IPS-18c (cell line): ENCODE measurements around the gene ADAMTSL2.

ENCODE experiments used
- H3K4me3 ChIP-seq: 2 replicates; pipeline ENCODE4 v1.7.0; 2013; ENCODE audit warnings: low read depth, mild to moderate bottlenecking, low read length, moderate library complexity; ENCODE audit not compliant: insufficient read depth
- H3K9me3 ChIP-seq: one replicate; pipeline ENCODE4 v1.6.1; 2013; ENCODE audit warnings: mild to moderate bottlenecking, low read length, moderate library complexity; ENCODE audit not compliant: control insufficient read depth, insufficient read depth

ADAMTSL2 gene

DNA sequence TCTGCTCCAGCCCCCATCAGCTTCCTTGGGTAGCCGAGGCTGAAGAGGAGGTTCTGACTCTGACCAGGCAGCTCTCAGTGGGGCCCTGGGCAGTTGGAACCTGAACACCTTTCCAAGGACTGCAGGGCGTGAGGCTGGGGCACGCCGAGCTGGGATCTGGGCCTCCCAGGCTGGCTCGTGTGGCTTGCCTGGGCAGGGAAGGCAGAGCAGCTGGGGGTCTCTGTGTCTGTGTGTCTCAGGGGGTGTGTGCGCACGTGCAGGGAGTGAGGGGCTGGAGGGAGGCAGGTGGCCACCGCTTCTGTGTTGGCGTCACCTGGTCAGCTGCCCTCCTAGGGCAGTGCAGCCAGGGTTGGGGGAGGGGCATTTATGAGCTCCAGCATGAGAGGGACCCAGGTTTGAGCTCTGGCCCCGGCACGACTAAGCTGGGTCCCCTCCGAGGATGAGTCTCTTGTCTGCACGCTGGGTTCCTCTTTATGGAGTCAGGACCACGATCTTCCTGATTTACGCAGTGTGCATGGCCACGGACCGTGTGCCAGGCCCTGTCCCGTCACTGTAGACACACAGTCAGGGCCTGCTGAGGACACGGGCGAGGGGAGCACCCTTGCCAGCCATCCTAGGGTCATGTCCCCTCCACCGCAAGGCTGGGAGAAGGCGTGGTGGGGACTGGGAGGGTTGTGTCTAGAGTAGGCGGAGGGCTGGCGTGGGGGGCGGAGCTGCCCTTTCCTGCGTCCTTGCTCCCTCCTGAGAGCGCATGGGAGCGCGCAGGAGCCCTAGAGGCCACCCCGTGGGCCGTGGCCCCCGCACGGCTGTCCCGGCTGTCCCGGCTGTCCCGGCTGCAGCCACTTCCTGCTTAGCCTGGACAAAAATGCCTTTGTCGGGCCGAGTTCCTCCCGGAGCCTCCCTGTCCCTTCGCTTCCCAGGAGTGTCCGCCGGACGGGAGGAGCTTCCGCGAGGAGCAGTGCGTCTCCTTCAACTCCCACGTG lies 4.6 kb downstream of the ADAMTSL2 start:
- H3K4me3 ChIP-seq: no peak overlapping the region
- peaks cover 2% of the 10 kb centered on the region for H3K9me3 ChIP-seq

DNA sequence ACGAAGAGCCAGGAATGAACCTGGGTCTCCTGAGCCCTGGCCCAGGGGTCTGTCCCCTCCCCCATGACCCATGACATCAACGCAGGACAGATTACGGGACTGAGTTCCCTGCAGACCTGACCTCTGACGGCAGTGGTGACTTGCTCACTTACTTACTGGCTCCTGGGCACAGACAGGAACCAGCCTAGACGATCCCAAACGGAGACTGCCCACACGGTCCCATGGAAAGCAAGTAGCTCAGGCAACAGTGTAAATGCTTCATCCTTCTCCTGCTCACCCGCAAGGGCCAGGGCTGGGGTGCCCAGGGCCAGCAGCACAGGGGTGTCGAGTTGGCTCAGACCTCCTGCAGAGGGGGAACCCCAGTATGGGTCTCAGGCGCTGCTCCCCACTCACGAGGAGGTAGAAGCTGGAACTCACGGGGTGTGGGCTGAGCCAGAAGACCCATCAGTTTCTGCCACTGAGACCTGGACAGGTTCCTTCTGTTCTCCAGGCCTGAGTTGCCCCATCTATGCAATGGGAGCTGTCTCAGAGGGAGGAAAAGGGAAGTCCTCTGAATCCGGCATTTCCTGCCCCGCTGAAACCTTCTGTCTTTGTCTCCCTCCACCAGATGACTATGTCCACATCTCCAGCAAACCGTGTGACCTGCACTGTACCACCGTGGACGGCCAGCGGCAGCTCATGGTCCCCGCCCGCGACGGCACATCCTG lies 5.6 kb downstream of the ADAMTSL2 start:
- peaks cover 2% of the 10 kb centered on the region for H3K9me3 ChIP-seq
- H3K4me3 ChIP-seq: no peak overlapping the region

DNA sequence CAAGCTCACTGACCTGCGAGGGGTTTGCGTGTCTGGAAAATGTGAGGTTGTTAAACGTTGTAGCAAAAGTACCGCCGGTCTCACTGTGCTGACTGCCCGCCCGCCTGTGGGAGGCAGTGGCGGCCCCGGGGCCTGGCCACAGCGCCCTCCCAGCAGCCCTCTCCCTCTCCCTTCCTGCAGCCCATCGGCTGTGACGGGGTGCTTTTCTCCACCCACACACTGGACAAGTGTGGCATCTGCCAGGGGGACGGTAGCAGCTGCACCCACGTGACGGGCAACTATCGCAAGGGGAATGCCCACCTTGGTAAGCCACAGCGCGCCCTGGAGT lies 6.2 kb downstream of the ADAMTSL2 start:
- H3K4me3 ChIP-seq: no peak overlapping the region
- peaks cover 2% of the 10 kb centered on the region for H3K9me3 ChIP-seq

DNA sequence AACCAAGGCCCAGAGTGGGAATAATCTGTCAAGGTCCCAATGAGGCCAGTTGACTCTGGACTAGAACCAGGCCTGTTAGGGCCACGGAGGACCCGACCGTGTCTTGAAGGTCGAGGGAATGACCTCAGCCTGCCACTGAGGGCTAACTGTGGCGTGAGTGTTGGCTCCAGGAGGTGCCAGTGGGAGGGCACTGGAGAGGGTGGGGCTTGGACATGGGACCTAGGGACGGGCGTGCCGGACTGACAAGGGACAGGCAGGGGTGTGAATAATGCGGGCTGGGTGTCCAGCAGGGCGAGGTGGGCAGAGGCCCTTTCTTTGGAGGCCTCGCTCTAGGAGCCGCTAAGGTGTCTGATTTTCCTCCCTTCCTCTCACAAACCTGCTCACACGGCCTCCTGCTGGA lies 7.5 kb downstream of the ADAMTSL2 start:
- Histone ChIP-seq H3K9me3 (peaks cover 2% of the 10 kb centered on the region), H3K4me3 (no peak overlapping the region)

DNA sequence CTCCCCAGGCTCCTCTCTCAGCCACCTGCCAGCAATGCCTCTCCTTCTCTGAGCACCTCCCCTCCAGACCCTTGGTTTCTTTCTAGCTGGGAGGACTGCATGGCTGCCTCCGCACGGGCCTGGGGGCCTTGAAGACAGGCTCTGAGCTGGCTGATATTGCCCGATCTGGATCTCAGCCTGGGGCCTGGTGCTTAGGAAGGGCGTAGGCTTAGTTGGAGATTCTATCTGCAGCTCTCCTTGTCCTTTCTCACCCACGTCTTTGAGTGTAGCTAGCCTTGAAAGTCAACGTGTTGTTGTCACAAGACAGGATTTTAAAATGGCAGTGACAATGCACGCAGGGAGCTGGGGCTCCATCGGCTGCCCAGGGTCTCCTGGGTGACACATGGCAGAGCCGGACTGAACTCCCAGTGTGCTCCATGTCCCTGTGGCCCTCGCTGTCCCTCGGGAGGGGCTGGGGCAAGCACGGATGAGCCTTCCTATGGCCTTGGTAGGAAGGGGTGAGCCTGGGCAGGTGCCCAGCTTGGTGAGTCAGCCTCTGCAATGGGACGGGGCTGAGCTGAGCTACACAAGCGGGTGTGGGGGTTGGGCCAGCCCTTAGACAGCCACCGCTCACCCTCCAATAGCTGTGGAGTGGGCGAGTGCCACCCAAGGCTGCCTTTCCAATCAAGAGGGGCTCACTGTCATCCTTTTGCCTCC lies 9.4 kb downstream of the ADAMTSL2 start:
- no peak overlapping the region for H3K4me3 ChIP-seq
- no peaks in the 10 kb centered on the region for H3K9me3 ChIP-seq

DNA sequence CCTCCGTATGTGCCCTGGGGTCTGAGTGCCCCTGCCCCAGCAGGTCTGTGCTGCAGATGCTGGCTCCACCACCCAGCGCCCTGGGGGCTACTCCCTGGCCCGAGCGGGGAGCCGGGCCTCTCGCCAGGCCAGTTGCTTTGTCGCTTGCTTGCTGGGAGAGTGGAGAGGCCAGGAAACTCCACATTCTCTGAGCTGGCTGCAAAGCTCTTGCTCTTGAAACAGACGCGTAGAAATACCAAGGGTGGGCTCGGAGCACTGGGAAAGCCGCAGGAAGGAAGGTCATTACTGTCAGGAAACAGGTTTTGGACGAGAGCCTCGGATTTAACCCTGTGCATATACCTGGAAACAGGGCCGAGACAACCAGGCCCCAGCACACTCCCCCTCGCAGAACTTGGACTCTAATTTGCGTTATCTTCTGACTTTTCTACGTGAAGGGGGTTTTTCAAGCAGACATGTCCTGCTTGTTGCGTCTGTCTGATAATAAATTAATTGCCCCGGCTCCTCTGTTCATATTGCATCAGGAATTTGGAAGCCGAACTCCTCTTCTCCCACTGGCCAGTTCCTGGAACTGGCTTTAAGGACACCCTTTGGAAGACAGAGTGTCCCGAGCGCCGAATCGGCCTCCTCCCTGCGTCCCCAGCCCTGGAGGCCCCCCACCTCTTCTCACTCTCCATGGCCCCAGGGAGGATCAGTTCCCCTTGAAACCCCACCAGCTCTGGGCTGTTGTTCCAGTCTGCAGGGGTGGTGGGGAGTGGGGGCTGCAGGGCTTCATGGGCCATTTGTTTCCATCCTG lies 11.2 kb downstream of the ADAMTSL2 start:
- H3K9me3 ChIP-seq: no peaks in the 10 kb centered on the region
- H3K4me3 ChIP-seq: no peak overlapping the region

DNA sequence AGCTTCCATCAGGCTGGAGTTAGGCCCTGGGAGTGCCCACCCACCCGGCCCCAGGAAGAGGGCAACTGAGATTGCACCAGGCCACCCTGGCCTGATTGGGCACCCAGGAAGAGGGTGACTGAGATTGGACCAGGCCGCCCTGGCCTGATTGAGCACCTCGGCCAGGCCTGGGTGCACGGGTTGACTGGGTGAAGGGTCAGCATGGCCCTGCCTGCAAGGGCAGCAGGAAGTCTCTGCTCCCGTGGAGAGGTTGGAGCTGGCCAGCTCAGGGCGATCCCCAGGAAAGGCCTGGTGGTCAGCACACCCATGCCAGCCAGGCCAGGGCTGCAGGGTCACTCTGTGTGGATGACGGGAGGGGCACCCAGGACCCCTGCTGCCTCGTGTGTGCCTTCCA lies 11.8 kb downstream of the ADAMTSL2 start:
- Histone ChIP-seq H3K9me3 (no peaks in the 10 kb centered on the region), H3K4me3 (no peak overlapping the region)

DNA sequence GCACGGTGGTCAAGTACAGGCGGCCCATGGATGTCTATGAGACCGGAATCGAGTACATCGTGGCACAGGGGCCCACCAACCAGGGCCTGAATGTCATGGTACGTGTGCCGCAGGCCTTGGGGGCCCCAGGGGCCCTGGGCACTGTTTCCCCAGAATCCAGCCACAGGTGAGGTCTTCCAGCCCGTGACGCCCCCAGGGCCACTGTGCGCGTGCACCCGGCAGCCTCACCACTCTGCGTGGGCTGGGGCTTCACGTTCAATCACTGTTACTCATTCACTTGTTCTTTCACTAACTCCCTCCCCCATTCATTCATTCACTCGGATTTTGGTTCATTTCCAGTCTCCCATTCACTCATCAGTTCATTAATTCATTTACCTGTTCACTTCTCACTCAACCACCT lies 12.6 kb downstream of the ADAMTSL2 start:
- no peak overlapping the region for H3K4me3 ChIP-seq
- no peaks in the 10 kb centered on the region for H3K9me3 ChIP-seq

DNA sequence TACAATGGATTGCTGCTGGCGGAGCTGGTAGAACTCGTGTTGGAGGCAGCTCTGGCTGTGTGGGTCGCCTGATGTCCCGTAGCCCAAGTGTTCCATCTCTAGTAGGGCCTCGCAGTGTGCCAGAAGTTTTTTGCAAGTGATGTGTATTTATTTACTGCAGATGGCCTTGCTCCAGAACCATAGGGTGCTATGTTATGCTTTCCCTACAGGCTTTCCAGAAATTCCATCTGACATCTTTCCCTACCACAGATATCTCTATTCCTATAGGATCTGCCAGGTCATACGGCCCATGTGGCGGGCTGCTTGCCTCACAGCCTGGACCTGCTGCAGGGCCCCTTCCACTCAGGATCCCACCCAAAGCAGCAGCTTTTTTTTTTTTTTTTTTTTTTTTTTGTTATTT lies 16.9 kb downstream of the ADAMTSL2 start:
- no peak overlapping the region for H3K4me3 ChIP-seq
- no peaks in the 10 kb centered on the region for H3K9me3 ChIP-seq

DNA sequence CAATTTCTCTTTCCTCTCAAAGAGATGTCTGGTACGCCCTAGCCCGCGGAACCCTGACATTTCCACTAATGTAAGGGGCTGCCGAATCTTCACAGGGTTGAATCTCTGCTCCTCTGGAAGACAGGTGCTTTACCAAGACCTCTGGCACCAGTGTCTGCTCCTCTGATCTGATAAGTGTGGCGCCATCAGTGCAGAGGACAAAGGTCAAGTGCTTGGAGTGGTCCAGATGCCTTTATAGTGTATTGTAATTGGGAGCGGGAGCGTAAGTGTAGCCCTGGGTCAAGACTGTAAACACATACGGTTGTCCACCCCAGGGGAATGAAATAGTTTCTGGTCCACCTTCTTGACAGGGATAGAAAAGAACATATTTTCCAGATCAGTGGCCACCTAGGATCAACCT lies 17.7 kb downstream of the ADAMTSL2 start:
- no peak overlapping the region for H3K4me3 ChIP-seq
- H3K9me3 ChIP-seq: no peaks in the 10 kb centered on the region

DNA sequence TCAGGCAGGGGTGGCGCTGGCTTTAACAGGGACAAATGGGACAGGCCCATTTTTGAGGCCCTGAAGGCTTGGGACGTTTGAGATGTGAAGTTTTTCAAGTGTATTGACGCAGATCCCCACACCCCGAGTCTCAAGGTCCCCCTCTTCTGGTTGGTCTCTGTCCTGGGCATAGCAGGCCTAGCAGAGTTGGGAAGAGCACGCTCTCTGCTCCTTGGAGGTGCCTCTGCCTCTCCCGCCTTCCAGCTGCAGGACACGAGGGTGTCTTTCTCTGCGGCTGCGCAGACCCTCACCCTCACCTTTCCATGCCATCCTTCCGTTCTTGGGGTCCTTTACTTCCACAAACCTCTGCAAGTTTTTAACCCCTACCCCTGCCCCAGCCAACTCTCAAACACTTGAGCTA lies 18.6 kb downstream of the ADAMTSL2 start:
- no peak overlapping the region for H3K4me3 ChIP-seq

DNA sequence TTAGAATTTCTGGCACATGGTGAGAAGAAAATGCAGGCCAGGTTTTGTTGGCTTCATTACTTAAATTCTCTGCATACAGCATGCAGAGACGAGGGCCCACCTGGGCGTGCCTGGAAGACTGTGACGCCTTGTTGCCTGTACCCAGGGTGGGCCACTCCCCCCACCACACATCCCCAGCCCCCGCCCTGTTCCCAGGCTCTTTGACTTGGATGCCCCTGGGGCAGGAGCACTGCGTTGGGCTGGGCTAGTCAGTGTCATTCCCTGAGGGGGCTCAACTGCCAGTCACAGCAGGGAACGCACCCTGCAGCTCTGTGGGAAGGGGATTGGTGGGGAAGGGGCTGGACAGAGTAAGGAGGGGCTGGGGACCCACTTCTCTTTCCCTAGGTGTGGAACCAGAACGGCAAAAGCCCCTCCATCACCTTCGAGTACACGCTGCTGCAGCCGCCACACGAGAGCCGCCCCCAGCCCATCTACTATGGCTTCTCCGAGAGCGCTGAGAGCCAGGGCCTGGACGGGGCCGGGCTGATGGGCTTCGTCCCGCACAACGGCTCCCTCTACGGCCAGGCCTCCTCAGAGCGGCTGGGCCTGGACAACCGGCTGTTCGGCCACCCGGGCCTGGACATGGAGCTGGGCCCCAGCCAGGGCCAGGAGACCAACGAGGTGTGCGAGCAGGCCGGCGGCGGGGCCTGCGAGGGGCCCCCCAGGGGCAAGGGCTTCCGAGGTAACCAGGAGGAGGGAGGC lies 19.6 kb downstream of the ADAMTSL2 start:
- H3K9me3 ChIP-seq: no peaks in the 10 kb centered on the region
- no peak overlapping the region for H3K4me3 ChIP-seq

More for the DNA sequence above, 18.6 kb downstream of the ADAMTSL2 start:
- no peaks in the 10 kb centered on the region for H3K9me3 ChIP-seq

DNA sequence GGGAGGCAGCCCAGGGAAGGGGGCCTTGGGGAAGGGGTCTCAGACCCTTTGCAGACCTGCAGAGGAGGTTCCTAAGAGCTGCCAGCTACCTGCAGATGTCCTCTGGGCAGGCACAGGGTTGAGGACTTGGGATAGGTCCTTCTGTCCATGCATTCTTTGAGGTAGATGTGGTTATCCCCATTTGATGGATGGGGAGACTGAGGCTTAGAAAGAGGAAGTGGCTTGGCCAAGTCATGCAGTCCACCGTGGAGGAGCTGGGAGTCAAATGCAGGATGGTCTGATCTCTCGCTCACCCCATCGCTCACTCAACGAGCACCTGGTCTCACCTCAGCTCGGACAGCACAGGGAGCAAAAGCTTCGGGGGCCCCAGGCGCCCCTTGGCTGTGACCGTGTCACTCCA lies 20.2 kb downstream of the ADAMTSL2 start:
- no peak overlapping the region for H3K4me3 ChIP-seq
- no peaks in the 10 kb centered on the region for H3K9me3 ChIP-seq

DNA sequence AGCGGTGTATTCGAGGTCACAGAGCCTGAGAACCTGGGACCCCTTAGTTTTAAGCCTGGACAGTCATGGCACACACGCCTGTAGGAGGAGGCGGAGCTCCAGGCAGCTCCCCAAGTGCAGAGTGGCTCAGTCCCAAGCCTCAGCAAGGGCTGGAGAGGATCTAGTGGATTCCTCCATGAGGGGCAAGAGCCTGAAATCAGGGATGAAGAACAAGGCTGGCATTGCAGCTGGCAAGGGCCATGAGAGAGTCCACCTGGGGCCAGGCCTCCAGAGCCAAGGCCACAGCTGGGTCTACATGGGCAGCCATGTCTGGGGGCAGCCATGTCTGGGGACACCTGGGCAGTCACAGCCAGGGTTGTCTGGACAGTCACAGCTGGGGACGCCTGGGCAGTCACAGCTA lies 21.9 kb downstream of the ADAMTSL2 start:
- Histone ChIP-seq H3K4me3 (no peak overlapping the region), H3K9me3 (no peaks in the 10 kb centered on the region)

DNA sequence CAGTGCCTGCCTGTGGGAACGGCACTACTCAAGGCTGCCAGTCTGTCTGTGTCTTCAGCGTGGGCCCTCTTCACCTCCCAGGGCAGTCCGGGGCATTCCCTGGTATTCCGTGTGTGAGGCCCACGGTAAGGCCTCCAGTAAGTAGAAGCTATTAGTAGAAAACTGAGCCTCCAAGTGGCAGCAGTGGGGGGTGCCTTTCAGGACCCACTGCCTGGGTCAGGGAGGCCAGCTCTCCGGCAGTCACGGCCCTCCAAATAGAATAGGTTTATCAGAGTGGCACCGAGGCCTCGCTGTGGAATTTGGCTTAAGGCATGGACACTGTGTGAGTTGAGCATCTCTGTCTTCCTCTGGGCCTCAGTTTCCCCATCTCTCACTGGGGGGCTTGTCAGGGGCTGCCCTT lies 23.1 kb downstream of the ADAMTSL2 start:
- Histone ChIP-seq H3K9me3 (no peaks in the 10 kb centered on the region), H3K4me3 (no peak overlapping the region)

DNA sequence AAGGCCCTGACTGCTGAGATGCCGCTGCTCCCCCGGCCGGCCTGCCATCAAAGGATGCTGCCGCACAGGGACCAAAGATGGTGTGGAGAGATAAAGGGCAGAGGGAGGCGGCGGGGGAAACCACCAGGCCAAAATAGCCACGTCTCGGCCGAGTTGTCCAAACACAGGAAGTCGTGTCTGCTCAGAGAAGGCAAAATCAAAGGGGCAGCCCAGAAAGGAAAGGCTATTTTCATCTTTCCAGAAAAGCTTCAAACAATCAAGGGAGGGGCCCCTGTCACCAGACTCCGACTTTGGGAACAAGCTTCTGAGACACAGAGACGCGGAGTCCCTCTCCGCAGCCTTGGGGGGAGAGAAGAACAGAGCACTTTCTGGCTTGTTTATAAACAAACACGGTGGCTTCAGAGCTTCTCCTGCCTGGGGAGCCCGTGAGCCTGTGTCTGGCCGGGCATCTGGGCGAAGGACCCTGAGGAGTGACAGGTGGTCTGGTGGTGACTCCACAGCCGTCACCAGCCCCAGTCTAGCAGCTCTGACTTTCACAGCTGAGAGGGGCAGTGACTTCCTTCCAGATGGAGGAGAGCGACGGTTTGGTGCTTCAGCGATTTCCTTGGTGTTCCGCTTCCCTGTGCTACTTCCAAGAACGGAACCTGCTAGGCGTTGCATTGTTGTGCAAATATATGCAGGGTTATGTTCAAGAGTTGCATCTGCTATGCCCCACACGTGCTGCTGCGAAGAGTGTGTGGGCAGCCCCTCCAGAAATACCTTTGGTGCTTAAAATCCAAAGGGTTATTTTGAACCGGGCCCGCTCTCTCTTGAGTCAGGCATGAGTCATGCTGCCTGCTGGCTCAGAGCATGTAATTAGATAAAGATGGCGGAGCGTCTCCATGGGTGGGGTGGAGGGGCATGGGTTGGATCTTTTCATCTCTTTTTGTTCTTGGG lies 24.0 kb downstream of the ADAMTSL2 start:
- Histone ChIP-seq H3K9me3 (no peaks in the 10 kb centered on the region), H3K4me3 (0 out of 2 replicates have a peak overlapping the region, but pooled peaks have one; percentile 9)
